MM.1S (cell line): ENCODE results near the gene BEX4.
"Not testable (repeated sequence)": the region's sequence is repeated elsewhere in the genome, so short reads cannot be mapped to it uniquely, and the experiment has no call there.

ENCODE experiments used
- DNase-seq: peaks from one replicate; pipeline ENCODE4 v3.0.0-alpha.2; 2015
- H2AFZ ChIP-seq: fragments of 300-600 bp; sonication (generic); 2 replicates; pipeline ENCODE4 v1.6.0; 2016; ENCODE audit warnings: antibody characterized with exemption, low read length
- H3F3A ChIP-seq: fragments of 300-600 bp; sonication (generic); 2 replicates; pipeline ENCODE4 v1.6.1; 2016; ENCODE audit warnings: mild to moderate bottlenecking, antibody characterized with exemption, low read length, moderate library complexity, mixed read lengths; ENCODE audit not compliant: insufficient read depth
- H3K27ac ChIP-seq: fragments of 300-600 bp; sonication (generic); 2 replicates; pipeline ENCODE4 v1.5.1; 2016; ENCODE audit warnings: mild to moderate bottlenecking, low read length
- H3K27me3 ChIP-seq: fragments of 300-600 bp; sonication (generic); replicated peaks from 2 replicates; pipeline ENCODE4 v1.6.0; 2016; ENCODE audit warnings: low read length; ENCODE audit not compliant: insufficient read depth
- H3K36me3 ChIP-seq: fragments of 300-600 bp; sonication (generic); replicated peaks from 2 replicates; pipeline ENCODE4 v1.6.1; 2016; ENCODE audit warnings: mild to moderate bottlenecking, low read length, mixed read lengths; ENCODE audit not compliant: insufficient read depth
- H3K4me1 ChIP-seq: fragments of 300-600 bp; sonication (generic); 2 replicates; pipeline ENCODE4 v1.6.1; 2016; ENCODE audit warnings: low read length, mixed read lengths
- H3K4me2 ChIP-seq: fragments of 300-600 bp; sonication (generic); 2 replicates; pipeline ENCODE4 v1.6.0; 2016; ENCODE audit warnings: low read depth, low read length
- H3K4me3 ChIP-seq: fragments of 300-600 bp; sonication (generic); 2 replicates; pipeline ENCODE4 v1.5.1; 2016; ENCODE audit warnings: low read length, mixed read lengths
- H3K79me2 ChIP-seq: fragments of 300-600 bp; sonication (generic); 2 replicates; pipeline ENCODE4 v1.6.1; 2016; ENCODE audit warnings: mixed run types, low read length, mixed read lengths
- H3K9ac ChIP-seq: fragments of 300-600 bp; sonication (generic); 2 replicates; pipeline ENCODE4 v1.6.1; 2016; ENCODE audit warnings: low read length, mixed read lengths
- H3K9me2 ChIP-seq: fragments of 300-600 bp; sonication (generic); replicated peaks from 2 replicates; pipeline ENCODE4 v1.6.1; 2016; ENCODE audit warnings: mild to moderate bottlenecking, low read length, mixed read lengths; ENCODE audit not compliant: insufficient read depth
- H3K9me3 ChIP-seq: fragments of 300-600 bp; sonication (generic); replicated peaks from 2 replicates; pipeline ENCODE4 v1.6.1; 2016; ENCODE audit warnings: mild to moderate bottlenecking, low read length, mixed read lengths; ENCODE audit not compliant: insufficient read depth
- H4K20me1 ChIP-seq: fragments of 300-600 bp; sonication (generic); 2 replicates; pipeline ENCODE4 v1.6.1; 2016; ENCODE audit warnings: mild to moderate bottlenecking, low read length, moderate library complexity, mixed read lengths; ENCODE audit not compliant: insufficient read depth
- CTCF ChIP-seq: fragments of 300-600 bp; sonication (generic); IDR thresholded peaks from 2 replicates; pipeline ENCODE4 v1.5.1; 2016; ENCODE audit warnings: antibody characterized with exemption, low read length, mixed read lengths
- EZH2 ChIP-seq: fragments of 300-600 bp; sonication (generic); optimal IDR thresholded peaks from 2 replicates; pipeline ENCODE3; 2017; ENCODE audit warnings: low read depth, mild to moderate bottlenecking, antibody characterized with exemption, low read length, mixed read lengths
- EZH2phosphoT487 ChIP-seq: fragments of 300-600 bp; sonication (generic); IDR thresholded peaks from 2 replicates; pipeline ENCODE4 v1.6.1; 2018; ENCODE audit warnings: antibody characterized with exemption, low read length

Gene BEX4

GRCh38 chrX:103234869-103235268 is 20.0 kb downstream of the BEX4 start:
- Histone ChIP-seq H3K9me3 (no peaks in the 10 kb centered on the region), H3K9me2 (no peaks in the 10 kb centered on the region), H2AFZ (no peak overlapping the region), H3F3A (no peaks in the 10 kb centered on the region), H3K4me1 (no peaks in the 10 kb centered on the region), H3K9ac (no peak overlapping the region), H3K27me3 (no peaks in the 10 kb centered on the region), H3K4me3 (no peak overlapping the region), H3K4me2 (no peak overlapping the region), H4K20me1 (no peaks in the 10 kb centered on the region), H3K79me2 (no peaks in the 10 kb centered on the region), H3K36me3 (no peaks in the 10 kb centered on the region), H3K27ac (no peak overlapping the region)
- no peak for TF ChIP-seq CTCF
- no peak for TF ChIP-seq EZH2phosphoT487
- TF ChIP-seq EZH2: no peak
- no peak for DNase-seq

GRCh38 chrX:103235608-103236007 is 20.7 kb downstream of the BEX4 start:
- H3K9me3 ChIP-seq, H3K9me2 ChIP-seq, H3K4me3 ChIP-seq, H3K4me1 ChIP-seq, H3K79me2 ChIP-seq, DNase-seq, H2AFZ ChIP-seq, H3K27me3 ChIP-seq, H3K27ac ChIP-seq, H3K36me3 ChIP-seq, H4K20me1 ChIP-seq, H3F3A ChIP-seq, H3K9ac ChIP-seq, H3K4me2 ChIP-seq: not testable (repeated sequence)

- no peaks in the 10 kb centered on the region for H3K9me2 ChIP-seq
- H3K9ac ChIP-seq: no peak overlapping the region
- TF ChIP-seq CTCF: no peak
- no peak for TF ChIP-seq EZH2phosphoT487
- no peak for TF ChIP-seq EZH2
- no peaks in the 10 kb centered on the region for H4K20me1 ChIP-seq
- H2AFZ ChIP-seq: no peak overlapping the region
- H3K36me3 ChIP-seq: no peaks in the 10 kb centered on the region
- no peaks in the 10 kb centered on the region for H3K9me3 ChIP-seq
- no peak overlapping the region for H3K4me2 ChIP-seq
- no peaks in the 10 kb centered on the region for H3K4me1 ChIP-seq
- no peaks in the 10 kb centered on the region for H3F3A ChIP-seq
- no peaks in the 10 kb centered on the region for H3K79me2 ChIP-seq
- no peak for DNase-seq
- no peak overlapping the region for H3K27ac ChIP-seq
- H3K27me3 ChIP-seq: no peaks in the 10 kb centered on the region
- no peak overlapping the region for H3K4me3 ChIP-seq
Observed at GRCh38 chrX:103236296-103236695, 21.4 kb downstream of the BEX4 start.

- H3K9me3 ChIP-seq: no peaks in the 10 kb centered on the region
- H3K9me2 ChIP-seq: no peaks in the 10 kb centered on the region
Observed at GRCh38 chrX:103240155-103240554, 25.2 kb downstream of the BEX4 start.

More at GRCh38 chrX:103240155-103240554, 25.2 kb downstream of the BEX4 start:
- no peaks in the 10 kb centered on the region for H3K79me2 ChIP-seq
- H3K4me2 ChIP-seq: no peak overlapping the region
- H3K4me3 ChIP-seq: no peak overlapping the region
- H3K36me3 ChIP-seq: no peaks in the 10 kb centered on the region
- no peaks in the 10 kb centered on the region for H4K20me1 ChIP-seq
- H3K9ac ChIP-seq: no peak overlapping the region
- no peak for TF ChIP-seq EZH2phosphoT487
- H3K27ac ChIP-seq: no peak overlapping the region
- no peaks in the 10 kb centered on the region for H3K4me1 ChIP-seq
- H3K27me3 ChIP-seq: no peaks in the 10 kb centered on the region
- H2AFZ ChIP-seq: no peak overlapping the region
- H3F3A ChIP-seq: no peaks in the 10 kb centered on the region
- DNase-seq: no peak
